GM06990 (cell line): ENCODE results near the gene FERMT2.

ENCODE experiments used
- DNase-seq: peaks from one replicate; pipeline ENCODE4 v3.0.0-alpha.2; 2011; ENCODE audit not compliant: insufficient read length; ENCODE audit errors: extremely low read depth
- H3K27me3 ChIP-seq: replicated peaks from 2 replicates; pipeline ENCODE4 v1.6.0; 2011; ENCODE audit warnings: low read length; ENCODE audit not compliant: control insufficient read depth, insufficient read depth
- H3K36me3 ChIP-seq: 2 replicates; pipeline ENCODE4 v1.5.1; 2011; ENCODE audit warnings: low read length; ENCODE audit not compliant: control insufficient read depth, insufficient read depth
- H3K4me3 ChIP-seq: replicated peaks from 2 replicates; pipeline ENCODE4 v1.5.1; 2011; ENCODE audit warnings: low read depth, mild to moderate bottlenecking, control low read depth, low read length
- CTCF ChIP-seq: IDR thresholded peaks from 2 replicates; pipeline ENCODE4 v1.5.1; 2011; ENCODE audit warnings: low read length, control low read depth, mild to moderate bottlenecking, inconsistent platforms; ENCODE audit not compliant: insufficient read depth, poor library complexity, severe bottlenecking

The FERMT2 gene

DNA sequence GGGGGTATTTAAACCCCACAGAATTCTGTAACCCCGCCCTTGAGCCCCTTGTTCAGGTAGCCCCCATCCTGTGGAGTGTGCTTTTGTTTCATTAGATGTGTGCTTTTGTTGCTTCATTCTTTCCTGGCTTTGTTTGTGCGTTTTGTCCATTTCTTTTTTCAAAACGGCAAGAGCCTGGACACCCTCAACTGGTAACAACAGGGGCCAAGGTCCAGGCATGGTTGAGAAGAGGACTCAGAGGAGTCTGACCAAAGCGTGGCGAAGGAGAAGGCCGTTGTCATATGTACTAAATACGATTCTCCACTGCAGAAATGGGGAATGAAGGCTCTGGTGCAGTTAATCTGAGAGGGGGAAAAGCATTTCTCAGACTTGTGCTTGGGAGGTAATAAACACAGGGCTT lies 113.4 kb downstream of the FERMT2 start:
- Histone ChIP-seq H3K27me3 (no peaks in the 10 kb centered on the region), H3K4me3 (no peak overlapping the region), H3K36me3 (no peaks in the 10 kb centered on the region)
- no peak for TF ChIP-seq CTCF
- DNase-seq, result no peak

DNA sequence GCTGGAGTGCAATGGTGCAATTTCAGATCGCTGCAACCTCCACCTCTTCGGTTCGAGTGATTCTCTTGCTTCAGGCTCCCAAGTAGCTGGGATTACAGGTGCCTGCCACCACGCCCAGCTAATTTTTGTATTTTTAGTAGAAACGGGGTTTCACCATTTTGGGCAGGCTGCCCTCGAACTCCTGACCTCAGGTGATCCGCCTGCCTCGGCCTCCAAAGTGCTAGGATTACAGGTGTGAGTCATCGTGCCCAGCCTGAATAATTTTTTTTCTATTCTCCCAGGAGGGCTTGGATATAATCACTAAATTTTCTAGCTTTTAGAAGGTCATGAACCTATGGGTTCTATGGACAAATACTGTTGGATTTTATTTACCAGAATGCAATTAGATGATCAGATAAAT lies 114.8 kb downstream of the FERMT2 start:
- DNase-seq, result no peak
- no peak for TF ChIP-seq CTCF

GRCh38 chr14:52835122-52835903 lies 115.5 kb downstream of the FERMT2 start:
- H3K27me3 ChIP-seq, result no peaks in the 10 kb centered on the region
- no peak overlapping the region for H3K4me3 ChIP-seq
- H3K36me3 ChIP-seq, result no peaks in the 10 kb centered on the region
- DNase-seq, result no peak
- no peak for TF ChIP-seq CTCF

More for the DNA sequence above, 114.8 kb downstream of the FERMT2 start:
- H3K36me3 ChIP-seq, result no peaks in the 10 kb centered on the region
- no peaks in the 10 kb centered on the region for H3K27me3 ChIP-seq
- H3K4me3 ChIP-seq, result no peak overlapping the region

GRCh38 chr14:52834440-52834842 lies 116.4 kb downstream of the FERMT2 start:
- H3K27me3 ChIP-seq, result no peaks in the 10 kb centered on the region
- H3K4me3 ChIP-seq, result no peak overlapping the region
- DNase-seq, result no peak
- no peak for TF ChIP-seq CTCF
- H3K36me3 ChIP-seq, result no peaks in the 10 kb centered on the region

GRCh38 chr14:52833891-52834290 lies 117.0 kb downstream of the FERMT2 start:
- no peaks in the 10 kb centered on the region for H3K27me3 ChIP-seq
- H3K36me3 ChIP-seq, result no peaks in the 10 kb centered on the region
- DNase-seq, result no peak
- H3K4me3 ChIP-seq, result no peak overlapping the region
- TF ChIP-seq CTCF, result no peak
